ENCODE results near the gene PRPF38A. TPM values are rescaled to one million over a fixed set of nuclear protein-coding genes. Genes with fewer than 3 reads are reported as not detected.
A peak's percentile ranks its signal among the peaks of the same experiment; 100 is the strongest.

The PRPF38A gene
- total RNA-seq, 2 experiments from 2014 or later, result 74.6 to 79.7 TPM

DNA sequence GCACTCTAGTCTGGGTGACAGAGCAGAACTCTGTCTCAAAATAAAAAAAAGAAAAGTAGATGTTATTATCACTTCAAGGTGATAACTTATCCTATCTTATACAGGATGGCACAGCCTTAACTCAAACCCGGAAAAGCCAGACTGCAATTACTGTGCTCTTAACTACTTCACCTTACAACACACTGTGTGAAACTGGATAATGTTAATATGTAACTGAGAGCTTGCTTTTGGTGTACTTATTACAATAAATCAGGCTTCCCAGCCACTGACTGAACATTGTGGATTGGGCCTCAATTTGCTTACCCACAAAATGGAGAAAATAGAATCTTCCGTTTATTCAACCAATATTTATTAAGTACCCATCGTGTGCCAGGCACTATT, 1.6 kb upstream of the PRPF38A start:
- DNase-seq, result no peak
- Mint-ChIP-seq H3K4me3 (peak overlapping the region; percentile 100), H3K9me3 (no peaks in the 10 kb centered on the region), H3K27me3 (no peaks in the 10 kb centered on the region), H3K4me1 (ENCODE audit: low read depth) (peaks cover 36% of the 10 kb centered on the region), H3K27ac (no peak overlapping the region), H3K36me3 (peaks cover 49% of the 10 kb centered on the region)
- intact Hi-C loops (cut with micrococcal nuclease), result loop anchor here (5.0 kb wide), 1 partner anchor 261 kb away; the partner anchor contains the start of gene ZFYVE9
- ChIA-PET CTCF (interaction anchor here (4.6 kb wide), 1 partner anchor 283 kb away, joined by 40 read pairs; no protein-coding TSS in a partner anchor), POLR2A (no interaction called here)

DNA sequence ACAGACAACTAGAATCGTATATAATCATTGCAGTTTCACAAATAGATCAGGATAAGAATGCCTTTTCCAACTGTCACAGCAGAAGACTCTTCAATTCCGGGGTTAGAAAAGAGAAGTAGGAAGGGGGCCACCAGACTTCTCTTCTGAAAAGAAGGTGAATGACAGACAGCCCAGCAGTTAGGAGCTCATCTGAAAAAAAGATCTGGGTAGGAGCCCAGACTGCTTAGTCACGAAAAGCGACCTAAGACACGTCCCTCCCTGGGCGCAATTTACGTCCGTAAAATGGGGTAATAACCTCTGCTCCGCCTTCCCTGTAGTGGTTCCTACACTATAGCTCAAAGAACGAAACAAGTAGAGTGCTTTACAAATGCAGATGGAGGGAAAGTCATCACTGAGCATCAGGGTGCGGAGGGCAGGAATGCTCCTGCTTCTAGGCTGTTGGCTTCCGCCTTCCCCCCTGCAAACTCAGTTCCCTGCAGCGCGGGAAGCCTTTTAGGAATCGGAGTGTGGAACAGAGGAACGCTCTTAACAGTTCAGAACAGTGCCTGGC, 761 bp upstream of the PRPF38A start:
- intact Hi-C loops (cut with micrococcal nuclease), result loop anchor here (1.0 to 5.0 kb wide), 8 partner anchors 21 to 347 kb away; partner anchors contain the start of genes BTF3L4, CC2D1B and ZFYVE9
- peaks cover 54% of the 10 kb centered on the region for H3K36me3 Mint-ChIP-seq
- no peaks in the 10 kb centered on the region for H3K27me3 Mint-ChIP-seq
- ChIA-PET CTCF (interaction anchor here (0.9 to 4.6 kb wide), 10 partner anchors 15 to 294 kb away, joined by 3 to 40 read pairs (median 4); no protein-coding TSS in a partner anchor), POLR2A (interaction anchor here (0.9 to 2.4 kb wide), 18 partner anchors 11 to 371 kb away, joined by 3 to 21 read pairs (median 6); partner anchors contain the start of genes BTF3L4, CC2D1B, SHISAL2A and TUT4)
- H3K9me3 Mint-ChIP-seq, result no peaks in the 10 kb centered on the region
- peak overlapping the region; percentile 100 for H3K4me3 Mint-ChIP-seq
- peak overlapping the region; percentile 96 for H3K27ac Mint-ChIP-seq
- peaks cover 39% of the 10 kb centered on the region for H3K4me1 Mint-ChIP-seq (ENCODE audit: low read depth)
- DNase-seq, result peak; percentile 76

DNA sequence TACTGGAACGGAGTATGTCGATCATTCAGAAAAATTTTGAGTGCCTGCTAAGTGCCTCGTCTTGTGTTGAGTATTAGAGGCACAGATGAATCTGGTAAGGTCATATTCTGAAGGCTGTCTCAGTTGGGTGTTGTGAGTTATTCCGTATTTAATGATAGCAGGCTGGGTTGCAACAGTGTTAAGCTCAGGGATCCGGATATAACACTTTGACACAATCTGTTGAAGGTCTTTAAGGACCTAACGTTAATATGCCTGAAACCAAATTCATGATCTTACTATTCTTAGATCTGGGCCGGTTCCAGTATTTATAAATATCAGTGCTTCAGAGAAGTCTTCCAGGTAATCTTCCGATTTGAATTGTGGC, 555 bp downstream of the PRPF38A start:
- Mint-ChIP-seq H3K4me3 (peak overlapping the region; percentile 100), H3K36me3 (peaks cover 52% of the 10 kb centered on the region), H3K4me1 (ENCODE audit: low read depth) (peaks cover 39% of the 10 kb centered on the region), H3K27ac (peak overlapping the region; percentile 96), H3K9me3 (no peaks in the 10 kb centered on the region), H3K27me3 (no peaks in the 10 kb centered on the region)
- POLR2A ChIA-PET, result interaction anchor here (1.0 to 2.4 kb wide), 15 partner anchors 9 to 350 kb away, joined by 3 to 21 read pairs (median 5); partner anchors contain the start of genes BTF3L4, CC2D1B, SHISAL2A and TUT4
- no peak for DNase-seq
- CTCF ChIA-PET, result interaction anchor here (0.8 to 4.6 kb wide), 10 partner anchors 12 to 292 kb away, joined by 3 to 40 read pairs (median 4); no protein-coding TSS in a partner anchor
- intact Hi-C loops (cut with micrococcal nuclease), result loop anchor here (1.0 to 5.0 kb wide), 8 partner anchors 19 to 349 kb away; partner anchors contain the start of genes BTF3L4, CC2D1B and ZFYVE9

DNA sequence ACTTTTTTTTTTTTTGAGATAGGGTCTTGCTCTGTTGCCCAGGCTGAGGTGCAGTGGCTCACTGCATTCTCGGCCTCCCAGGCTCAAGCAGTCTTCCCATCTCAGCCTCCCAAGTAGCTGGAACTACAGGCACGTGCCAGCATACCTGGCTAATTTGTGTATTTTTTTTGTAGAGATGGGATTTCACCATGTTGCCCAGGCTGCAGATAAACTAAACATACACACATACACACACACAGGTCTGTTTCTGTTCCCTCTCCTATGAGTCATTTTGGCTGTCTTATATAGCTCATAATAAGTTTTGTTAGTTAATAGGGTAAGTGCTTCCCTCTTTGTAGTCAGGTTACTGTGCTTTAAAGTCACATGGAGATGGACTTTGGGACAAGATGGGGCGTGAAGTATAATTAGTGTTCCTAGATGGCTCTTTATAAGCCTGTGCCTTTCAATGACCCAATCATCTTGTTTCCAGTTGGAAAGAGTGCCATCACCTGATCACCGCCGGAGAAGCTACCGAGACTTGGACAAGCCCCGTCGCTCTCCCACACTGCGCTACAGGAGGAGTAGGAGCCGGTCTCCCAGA, 9.1 kb downstream of the PRPF38A start:
- peaks cover 15% of the 10 kb centered on the region for H3K4me1 Mint-ChIP-seq (ENCODE audit: low read depth)
- ChIA-PET CTCF (interaction anchor here (1.1 kb wide), 1 partner anchor 10 kb away, joined by 3 read pairs; no protein-coding TSS in a partner anchor), POLR2A (interaction anchor here (2.3 kb wide), 1 partner anchor 9 kb away, joined by 8 read pairs; the partner anchor contains the start of genes ORC1 and PRPF38A)
- no peak overlapping the region for H3K4me3 Mint-ChIP-seq
- H3K9me3 Mint-ChIP-seq, result no peaks in the 10 kb centered on the region
- peaks cover 70% of the 10 kb centered on the region for H3K36me3 Mint-ChIP-seq
- intact Hi-C loops (cut with micrococcal nuclease), result no loop called here
- DNase-seq, result no peak
- peak overlapping the region; percentile 26 for H3K27ac Mint-ChIP-seq
- no peaks in the 10 kb centered on the region for H3K27me3 Mint-ChIP-seq

DNA sequence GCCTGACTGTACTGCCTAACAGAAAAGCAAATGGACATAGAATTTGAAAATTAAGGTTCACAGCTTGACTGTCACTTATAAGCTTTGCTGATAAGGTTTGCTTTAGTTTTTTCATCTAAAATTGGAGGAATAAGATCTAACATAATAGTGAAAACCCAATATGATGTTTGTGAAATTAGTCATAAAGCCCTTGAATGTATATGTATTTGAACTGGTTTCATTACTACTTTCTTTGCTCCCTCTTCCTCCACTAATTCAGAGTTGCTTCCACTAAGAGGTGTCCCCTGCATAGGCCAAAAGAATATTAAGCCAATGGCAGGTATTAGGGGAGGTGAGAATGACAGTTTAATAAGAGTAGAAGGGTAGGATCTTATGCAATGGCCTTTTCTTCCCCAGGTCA, 10.5 kb downstream of the PRPF38A start:
- ChIA-PET CTCF (no interaction called here), POLR2A (interaction anchor here (2.3 kb wide), 1 partner anchor 11 kb away, joined by 8 read pairs; the partner anchor contains the start of genes ORC1 and PRPF38A)
- intact Hi-C loops (cut with micrococcal nuclease), result no loop called here
- Mint-ChIP-seq H3K4me1 (ENCODE audit: low read depth) (peaks cover 23% of the 10 kb centered on the region), H3K27me3 (no peaks in the 10 kb centered on the region), H3K27ac (peak overlapping the region; percentile 45), H3K9me3 (no peaks in the 10 kb centered on the region), H3K4me3 (no peak overlapping the region), H3K36me3 (peaks cover 70% of the 10 kb centered on the region)
- DNase-seq, result no peak

DNA sequence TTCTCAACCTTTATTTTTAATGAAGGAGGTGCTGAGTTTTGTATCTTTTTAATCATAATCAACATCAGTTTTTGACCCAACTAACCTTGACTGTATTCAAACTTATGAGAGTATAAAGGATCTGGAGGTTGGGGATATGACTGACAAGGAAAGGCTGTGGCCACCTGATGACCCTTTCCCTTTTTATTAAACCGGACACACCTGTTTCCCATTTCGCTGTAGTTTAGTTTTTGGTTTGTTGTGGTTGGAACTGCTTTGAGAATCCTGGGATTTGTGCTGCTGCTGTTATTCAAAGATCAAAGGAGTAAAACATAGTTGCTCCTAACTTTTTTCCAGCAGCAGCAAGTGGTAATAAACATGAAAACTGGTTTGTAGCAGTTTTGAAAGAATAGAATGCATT, 12.4 kb downstream of the PRPF38A start:
- peaks cover 56% of the 10 kb centered on the region for H3K36me3 Mint-ChIP-seq
- intact Hi-C loops (cut with micrococcal nuclease), result no loop called here
- POLR2A ChIA-PET, result no interaction called here
- H3K27me3 Mint-ChIP-seq, result no peaks in the 10 kb centered on the region
- H3K4me1 Mint-ChIP-seq (ENCODE audit: low read depth), result peaks cover 23% of the 10 kb centered on the region
- no peak overlapping the region for H3K27ac Mint-ChIP-seq
- H3K4me3 Mint-ChIP-seq, result no peak overlapping the region
- H3K9me3 Mint-ChIP-seq, result no peaks in the 10 kb centered on the region
- DNase-seq, result no peak
- CTCF ChIA-PET, result no interaction called here

DNA sequence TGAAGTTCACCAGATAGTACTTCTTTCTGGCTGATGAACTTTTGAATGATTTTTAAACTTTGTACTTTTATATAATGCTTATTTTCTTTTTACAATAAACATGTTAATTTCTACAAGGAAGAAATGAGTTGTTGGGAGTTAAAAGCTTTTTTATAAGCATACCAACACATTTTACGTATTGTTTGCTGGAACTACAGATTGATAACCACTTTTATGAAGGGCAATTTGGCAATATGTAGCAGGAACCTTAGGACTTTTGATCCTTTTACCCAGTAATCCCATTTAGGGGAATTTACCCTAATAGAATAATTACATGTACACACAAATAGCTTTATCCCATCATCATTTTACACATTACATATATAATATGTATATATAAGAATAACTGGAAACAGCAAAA, 16.3 kb downstream of the PRPF38A start:
- ChIA-PET CTCF (interaction anchor here (0.7 kb wide), 1 partner anchor 56 kb away, joined by 3 read pairs; no protein-coding TSS in a partner anchor), POLR2A (no interaction called here)
- H3K27me3 Mint-ChIP-seq, result no peaks in the 10 kb centered on the region
- H3K9me3 Mint-ChIP-seq, result no peaks in the 10 kb centered on the region
- H3K27ac Mint-ChIP-seq, result no peak overlapping the region
- DNase-seq, result no peak
- intact Hi-C loops (cut with micrococcal nuclease), result loop anchor here (5.0 kb wide), 2 partner anchors 102 to 212 kb away; partner anchors contain the start of gene SHISAL2A
- peaks cover 36% of the 10 kb centered on the region for H3K36me3 Mint-ChIP-seq
- peaks cover 34% of the 10 kb centered on the region for H3K4me1 Mint-ChIP-seq (ENCODE audit: low read depth)
- H3K4me3 Mint-ChIP-seq, result no peak overlapping the region

DNA sequence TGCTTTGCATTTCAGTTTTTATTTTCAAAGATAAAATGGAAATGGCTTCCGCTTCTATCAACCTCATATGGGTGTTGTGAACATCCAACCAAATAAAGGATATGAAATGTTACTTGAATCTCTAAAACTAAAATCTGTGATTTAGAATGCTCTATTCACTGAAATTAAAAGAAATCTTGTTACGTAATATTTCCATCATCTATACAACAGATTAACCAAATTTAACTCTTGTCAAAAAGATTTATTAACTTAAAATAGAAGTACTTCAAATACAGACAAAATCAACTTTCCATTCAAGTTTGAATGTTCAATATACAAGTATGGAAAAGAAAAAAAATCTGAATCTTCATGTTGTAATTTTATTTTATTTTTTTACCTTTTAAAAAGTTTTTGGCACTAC, 18.7 kb downstream of the PRPF38A start:
- POLR2A ChIA-PET, result interaction anchor here (1.1 to 2.0 kb wide), 3 partner anchors 19 to 130 kb away, joined by 3 to 12 read pairs (median 5); partner anchors contain the start of genes CC2D1B, ORC1 and PRPF38A
- no peaks in the 10 kb centered on the region for H3K27me3 Mint-ChIP-seq
- intact Hi-C loops (cut with micrococcal nuclease), result loop anchor here (5.0 kb wide), 2 partner anchors 99 to 209 kb away; partner anchors contain the start of gene SHISAL2A
- H3K36me3 Mint-ChIP-seq, result peaks cover 28% of the 10 kb centered on the region
- H3K4me1 Mint-ChIP-seq (ENCODE audit: low read depth), result peaks cover 46% of the 10 kb centered on the region
- CTCF ChIA-PET, result interaction anchor here (1.0 to 1.6 kb wide), 4 partner anchors 9 to 263 kb away, joined by 3 to 10 read pairs (median 6); partner anchors contain the start of genes ORC1 and PRPF38A
- H3K4me3 Mint-ChIP-seq, result no peak overlapping the region
- H3K27ac Mint-ChIP-seq, result peak overlapping the region; percentile 58
- no peak for DNase-seq
- no peaks in the 10 kb centered on the region for H3K9me3 Mint-ChIP-seq

DNA sequence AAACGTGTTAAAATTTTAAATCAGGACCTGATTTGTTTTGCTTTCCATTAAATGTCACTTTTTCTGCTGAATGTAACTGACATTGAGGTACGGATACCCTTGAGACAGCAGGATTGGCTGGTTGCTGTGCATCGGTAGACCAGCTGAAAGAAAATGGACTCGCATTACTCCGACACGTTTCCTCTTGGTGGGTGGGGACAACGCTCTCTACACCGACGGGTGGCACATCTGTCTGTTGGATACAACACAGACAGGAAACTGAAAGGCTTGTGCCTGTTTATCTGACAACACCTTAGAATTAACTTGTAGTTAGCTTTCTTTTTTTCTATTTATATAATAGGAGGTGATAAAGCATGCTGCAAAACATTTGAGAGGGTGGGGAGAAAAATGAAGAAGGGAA, 19.4 kb downstream of the PRPF38A start:
- Mint-ChIP-seq H3K4me1 (ENCODE audit: low read depth) (peaks cover 46% of the 10 kb centered on the region), H3K4me3 (peak overlapping the region; percentile 7), H3K36me3 (peaks cover 24% of the 10 kb centered on the region), H3K27me3 (no peaks in the 10 kb centered on the region), H3K27ac (peak overlapping the region; percentile 77), H3K9me3 (no peaks in the 10 kb centered on the region)
- CTCF ChIA-PET, result interaction anchor here (1.0 to 1.6 kb wide), 5 partner anchors 10 to 263 kb away, joined by 3 to 10 read pairs (median 4); partner anchors contain the start of genes ORC1 and PRPF38A
- intact Hi-C loops (cut with micrococcal nuclease), result loop anchor here (1.0 to 5.0 kb wide), 4 partner anchors 19 to 209 kb away; partner anchors contain the start of genes ORC1, PRPF38A, SHISAL2A and TUT4
- POLR2A ChIA-PET, result interaction anchor here (1.1 to 2.0 kb wide), 3 partner anchors 20 to 130 kb away, joined by 3 to 12 read pairs (median 5); partner anchors contain the start of genes CC2D1B, ORC1 and PRPF38A
- DNase-seq, result peak; percentile 81

DNA sequence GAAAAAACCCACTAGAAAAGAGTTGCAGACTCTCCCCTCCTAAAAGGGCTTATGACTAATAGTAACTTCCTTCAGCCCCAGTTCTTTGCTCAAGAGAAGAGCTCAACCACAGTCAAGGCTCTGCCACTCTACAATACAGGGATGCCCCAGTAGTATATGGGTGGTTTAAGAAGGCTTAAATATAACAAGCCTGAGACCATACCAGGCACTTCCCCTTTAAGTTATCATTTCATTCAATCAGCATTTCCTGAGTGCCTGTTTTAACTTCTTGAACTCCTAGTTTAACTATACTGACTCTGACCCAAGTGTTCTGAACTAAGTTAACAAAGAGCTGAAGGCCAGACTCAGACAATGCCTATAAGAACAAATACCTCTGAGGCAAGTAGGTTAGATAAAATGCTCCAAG, 19.8 kb downstream of the PRPF38A start:
- peaks cover 24% of the 10 kb centered on the region for H3K36me3 Mint-ChIP-seq
- peak overlapping the region; percentile 77 for H3K27ac Mint-ChIP-seq
- POLR2A ChIA-PET, result interaction anchor here (1.1 to 2.0 kb wide), 3 partner anchors 20 to 129 kb away, joined by 3 to 12 read pairs (median 5); partner anchors contain the start of genes CC2D1B, ORC1 and PRPF38A
- H3K4me3 Mint-ChIP-seq, result peak overlapping the region; percentile 7
- intact Hi-C loops (cut with micrococcal nuclease), result loop anchor here (1.0 to 5.0 kb wide), 4 partner anchors 20 to 208 kb away; partner anchors contain the start of genes ORC1, PRPF38A, SHISAL2A and TUT4
- CTCF ChIA-PET, result interaction anchor here (1.0 to 1.6 kb wide), 5 partner anchors 11 to 262 kb away, joined by 3 to 10 read pairs (median 4); partner anchors contain the start of genes ORC1 and PRPF38A
- H3K4me1 Mint-ChIP-seq (ENCODE audit: low read depth), result peaks cover 45% of the 10 kb centered on the region
- no peaks in the 10 kb centered on the region for H3K9me3 Mint-ChIP-seq
- DNase-seq, result peak; percentile 34
- H3K27me3 Mint-ChIP-seq, result no peaks in the 10 kb centered on the region

DNA sequence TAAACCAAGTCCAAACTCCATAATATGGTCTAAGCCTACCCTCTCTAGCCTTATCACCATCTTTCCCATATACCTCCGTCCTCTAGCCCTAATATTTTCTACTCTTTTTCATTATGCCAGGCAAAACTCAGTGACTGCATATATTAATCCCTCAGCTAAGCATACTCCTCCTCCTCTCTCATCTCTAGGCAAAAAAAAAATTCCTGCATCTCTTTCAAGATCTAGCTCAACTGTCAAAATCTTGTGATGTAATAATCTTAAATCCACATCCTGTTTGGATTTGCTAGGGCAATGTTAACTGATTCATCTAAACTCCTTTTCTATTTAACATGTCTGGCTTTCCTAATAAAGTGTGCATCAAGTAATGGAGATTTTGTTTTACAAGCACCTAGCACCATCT, 20.4 kb downstream of the PRPF38A start:
- CTCF ChIA-PET, result interaction anchor here (1.0 to 1.6 kb wide), 2 partner anchors 11 to 21 kb away, joined by 4 to 10 read pairs; partner anchors contain the start of genes ORC1 and PRPF38A
- Mint-ChIP-seq H3K27ac (peak overlapping the region; percentile 77), H3K27me3 (no peaks in the 10 kb centered on the region), H3K36me3 (peaks cover 20% of the 10 kb centered on the region), H3K4me1 (ENCODE audit: low read depth) (peaks cover 39% of the 10 kb centered on the region), H3K4me3 (no peak overlapping the region), H3K9me3 (no peaks in the 10 kb centered on the region)
- POLR2A ChIA-PET, result interaction anchor here (2.0 kb wide), 1 partner anchor 21 kb away, joined by 12 read pairs; the partner anchor contains the start of genes ORC1 and PRPF38A
- intact Hi-C loops (cut with micrococcal nuclease), result loop anchor here (1.0 to 5.0 kb wide), 4 partner anchors 21 to 207 kb away; partner anchors contain the start of genes ORC1, PRPF38A, SHISAL2A and TUT4
- DNase-seq, result no peak

Data from activated CD4-positive, alpha-beta memory T cell treated with anti-CD3 and anti-CD28 coated beads for 36 hours (primary cell).